Measurements from ENCODE around the gene PIP5K1C.

PIP5K1C gene

GRCh38 chr19:3699741-3700241, 477 bp downstream of the PIP5K1C start:
- TF ChIP-seq CTCF (IDR thresholded peaks at IDR 0.05): no peak

GRCh38 chr19:3698974-3699740, 1.1 kb downstream of the PIP5K1C start:
- no peak for TF ChIP-seq CTCF (IDR thresholded peaks at IDR 0.05)

- TF ChIP-seq CTCF (IDR thresholded peaks at IDR 0.05): no peak
Observed at GRCh38 chr19:3698386-3698950, 1.8 kb downstream of the PIP5K1C start.

GRCh38 chr19:3697671-3698385, 2.4 kb downstream of the PIP5K1C start:
- no peak for TF ChIP-seq CTCF (IDR thresholded peaks at IDR 0.05)

- no peak for TF ChIP-seq CTCF (IDR thresholded peaks at IDR 0.05)
Observed at GRCh38 chr19:3697094-3697493, 3.2 kb downstream of the PIP5K1C start.

- no peak for TF ChIP-seq CTCF (IDR thresholded peaks at IDR 0.05)
Observed at GRCh38 chr19:3696660-3696995, 3.6 kb downstream of the PIP5K1C start.

- no peak for TF ChIP-seq CTCF (IDR thresholded peaks at IDR 0.05)
Observed at GRCh38 chr19:3695986-3696659, 4.1 kb downstream of the PIP5K1C start.

Measured in LNCAP (cell line).